SK-N-SH (cell line): Measurements from ENCODE around the gene GSK3B.

Experiments
- CHD2 ChIP-seq: fragments of 150-350 bp; IDR thresholded peaks from 2 replicates; pipeline ENCODE4 v1.6.1; 2018; ENCODE audit warnings: low read length; ENCODE audit not compliant: partially characterized antibody
- EP300 ChIP-seq, 2 experiments: IDR thresholded peaks; 2 replicates each; pipeline versions ENCODE4 v1.4.0 to v1.6.1; 2012; ENCODE audit warnings: borderline replicate concordance in 1 of 2, low read depth in 1 of 2, low read length in 1 of 2
- GABPA ChIP-seq: IDR thresholded peaks from 2 replicates; pipeline ENCODE4 v1.4.0; 2012; ENCODE audit warnings: low read depth, mild to moderate bottlenecking
- JUND ChIP-seq: IDR thresholded peaks from 2 replicates; pipeline ENCODE4 v1.4.0; 2012
- MXI1 ChIP-seq: IDR thresholded peaks from 2 replicates; pipeline ENCODE4 v1.6.1; 2012; ENCODE audit warnings: mild to moderate bottlenecking, low read depth, low read length, improper control_type of control experiment
- POLR2AphosphoS5 ChIP-seq: IDR thresholded peaks from 2 replicates; pipeline ENCODE4 v1.6.1; 2012; ENCODE audit warnings: low read depth, low read length
- RAD21 ChIP-seq: IDR thresholded peaks from 2 replicates; pipeline ENCODE4 v1.6.1; 2012; ENCODE audit warnings: mild to moderate bottlenecking, low read length
- RFX5 ChIP-seq: IDR thresholded peaks from 2 replicates; pipeline ENCODE4 v1.6.1; 2012; ENCODE audit warnings: mild to moderate bottlenecking, improper control_type of control experiment, low read length
- SIN3A ChIP-seq: IDR thresholded peaks from 2 replicates; pipeline ENCODE4 v1.6.1; 2012; ENCODE audit warnings: low read depth, mild to moderate bottlenecking, low read length, moderate library complexity, borderline replicate concordance
- TEAD4 ChIP-seq: IDR thresholded peaks from 2 replicates; pipeline ENCODE4 v1.4.0; 2012; ENCODE audit warnings: mild to moderate bottlenecking, borderline replicate concordance; ENCODE audit not compliant: insufficient read depth
- TF ChIP-seq, protein P1 (sequence below): fragments of 150-350 bp; IDR thresholded peaks from 2 replicates; pipeline ENCODE4 v1.6.1; 2017; ENCODE audit warnings: antibody characterized with exemption, low read length, low read depth, borderline replicate concordance
- TF ChIP-seq, protein P2 (sequence below): IDR thresholded peaks from 2 replicates; pipeline ENCODE4 v1.4.0; 2012; ENCODE audit warnings: low read depth
- TF ChIP-seq, protein P3 (sequence below): fragments of 200-600 bp; sonication (generic); IDR thresholded peaks from 2 replicates; pipeline ENCODE4 v1.6.1; 2017; ENCODE audit warnings: antibody characterized with exemption, mild to moderate bottlenecking, moderate library complexity
- TF ChIP-seq, protein P4 (sequence below): IDR thresholded peaks from 2 replicates; pipeline ENCODE4 v1.6.1; 2012; ENCODE audit warnings: mild to moderate bottlenecking, low read depth, low read length, moderate library complexity

DNA sequence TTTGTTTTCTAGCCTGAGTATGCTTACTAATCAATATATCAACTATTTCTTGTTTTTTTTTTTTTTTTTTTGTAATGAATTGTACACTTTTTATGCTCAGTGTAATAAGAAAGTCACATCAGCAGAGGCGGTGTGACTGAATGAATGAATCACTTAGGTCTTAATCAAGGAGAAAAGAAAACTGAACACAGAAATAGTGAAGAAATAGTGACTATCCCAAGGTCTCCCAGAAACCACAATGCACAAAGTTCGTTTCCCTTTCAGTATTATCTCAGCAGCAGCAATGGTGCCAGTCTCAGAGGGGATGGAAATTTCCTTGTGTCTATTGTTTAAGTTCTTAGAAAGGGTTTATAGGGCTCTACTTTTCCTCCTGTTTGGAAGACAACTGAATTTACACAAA, 231.6 kb downstream of the GSK3B start:
- TF ChIP-seq GABPA: no peak
- TF ChIP-seq, protein P1, sequence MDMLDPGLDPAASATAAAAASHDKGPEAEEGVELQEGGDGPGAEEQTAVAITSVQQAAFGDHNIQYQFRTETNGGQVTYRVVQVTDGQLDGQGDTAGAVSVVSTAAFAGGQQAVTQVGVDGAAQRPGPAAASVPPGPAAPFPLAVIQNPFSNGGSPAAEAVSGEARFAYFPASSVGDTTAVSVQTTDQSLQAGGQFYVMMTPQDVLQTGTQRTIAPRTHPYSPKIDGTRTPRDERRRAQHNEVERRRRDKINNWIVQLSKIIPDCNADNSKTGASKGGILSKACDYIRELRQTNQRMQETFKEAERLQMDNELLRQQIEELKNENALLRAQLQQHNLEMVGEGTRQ: no peak
- TF ChIP-seq, protein P2, sequence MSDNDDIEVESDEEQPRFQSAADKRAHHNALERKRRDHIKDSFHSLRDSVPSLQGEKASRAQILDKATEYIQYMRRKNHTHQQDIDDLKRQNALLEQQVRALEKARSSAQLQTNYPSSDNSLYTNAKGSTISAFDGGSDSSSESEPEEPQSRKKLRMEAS: no peak
- TF ChIP-seq, protein P3, sequence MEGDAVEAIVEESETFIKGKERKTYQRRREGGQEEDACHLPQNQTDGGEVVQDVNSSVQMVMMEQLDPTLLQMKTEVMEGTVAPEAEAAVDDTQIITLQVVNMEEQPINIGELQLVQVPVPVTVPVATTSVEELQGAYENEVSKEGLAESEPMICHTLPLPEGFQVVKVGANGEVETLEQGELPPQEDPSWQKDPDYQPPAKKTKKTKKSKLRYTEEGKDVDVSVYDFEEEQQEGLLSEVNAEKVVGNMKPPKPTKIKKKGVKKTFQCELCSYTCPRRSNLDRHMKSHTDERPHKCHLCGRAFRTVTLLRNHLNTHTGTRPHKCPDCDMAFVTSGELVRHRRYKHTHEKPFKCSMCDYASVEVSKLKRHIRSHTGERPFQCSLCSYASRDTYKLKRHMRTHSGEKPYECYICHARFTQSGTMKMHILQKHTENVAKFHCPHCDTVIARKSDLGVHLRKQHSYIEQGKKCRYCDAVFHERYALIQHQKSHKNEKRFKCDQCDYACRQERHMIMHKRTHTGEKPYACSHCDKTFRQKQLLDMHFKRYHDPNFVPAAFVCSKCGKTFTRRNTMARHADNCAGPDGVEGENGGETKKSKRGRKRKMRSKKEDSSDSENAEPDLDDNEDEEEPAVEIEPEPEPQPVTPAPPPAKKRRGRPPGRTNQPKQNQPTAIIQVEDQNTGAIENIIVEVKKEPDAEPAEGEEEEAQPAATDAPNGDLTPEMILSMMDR: no peak
- TF ChIP-seq RFX5: no peak
- TF ChIP-seq SIN3A: no peak
- no peak for TF ChIP-seq RAD21
- TF ChIP-seq TEAD4: no peak
- TF ChIP-seq MXI1: no peak
- TF ChIP-seq, protein P4, sequence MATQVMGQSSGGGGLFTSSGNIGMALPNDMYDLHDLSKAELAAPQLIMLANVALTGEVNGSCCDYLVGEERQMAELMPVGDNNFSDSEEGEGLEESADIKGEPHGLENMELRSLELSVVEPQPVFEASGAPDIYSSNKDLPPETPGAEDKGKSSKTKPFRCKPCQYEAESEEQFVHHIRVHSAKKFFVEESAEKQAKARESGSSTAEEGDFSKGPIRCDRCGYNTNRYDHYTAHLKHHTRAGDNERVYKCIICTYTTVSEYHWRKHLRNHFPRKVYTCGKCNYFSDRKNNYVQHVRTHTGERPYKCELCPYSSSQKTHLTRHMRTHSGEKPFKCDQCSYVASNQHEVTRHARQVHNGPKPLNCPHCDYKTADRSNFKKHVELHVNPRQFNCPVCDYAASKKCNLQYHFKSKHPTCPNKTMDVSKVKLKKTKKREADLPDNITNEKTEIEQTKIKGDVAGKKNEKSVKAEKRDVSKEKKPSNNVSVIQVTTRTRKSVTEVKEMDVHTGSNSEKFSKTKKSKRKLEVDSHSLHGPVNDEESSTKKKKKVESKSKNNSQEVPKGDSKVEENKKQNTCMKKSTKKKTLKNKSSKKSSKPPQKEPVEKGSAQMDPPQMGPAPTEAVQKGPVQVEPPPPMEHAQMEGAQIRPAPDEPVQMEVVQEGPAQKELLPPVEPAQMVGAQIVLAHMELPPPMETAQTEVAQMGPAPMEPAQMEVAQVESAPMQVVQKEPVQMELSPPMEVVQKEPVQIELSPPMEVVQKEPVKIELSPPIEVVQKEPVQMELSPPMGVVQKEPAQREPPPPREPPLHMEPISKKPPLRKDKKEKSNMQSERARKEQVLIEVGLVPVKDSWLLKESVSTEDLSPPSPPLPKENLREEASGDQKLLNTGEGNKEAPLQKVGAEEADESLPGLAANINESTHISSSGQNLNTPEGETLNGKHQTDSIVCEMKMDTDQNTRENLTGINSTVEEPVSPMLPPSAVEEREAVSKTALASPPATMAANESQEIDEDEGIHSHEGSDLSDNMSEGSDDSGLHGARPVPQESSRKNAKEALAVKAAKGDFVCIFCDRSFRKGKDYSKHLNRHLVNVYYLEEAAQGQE: no peak
- no peak for TF ChIP-seq CHD2
- no peak for TF ChIP-seq EP300 (IDR thresholded peaks at IDR 0.05; ENCODE audit: borderline replicate concordance in 1 of 2, low read depth in 1 of 2, low read length in 1 of 2)
- TF ChIP-seq POLR2AphosphoS5: no peak
- no peak for TF ChIP-seq JUND
